Cerebellar nuclear complex (tissue), 1 donor: ENCODE data around the gene MAP2K5.
A peak's percentile ranks its signal among the peaks of the same experiment; 100 is the strongest.

Source experiments
- DNase-seq, 2 experiments: peaks; one replicate each; lab custom pipeline; 2025; lab: John Stamatoyannopoulos, UW

MAP2K5 gene

GRCh38 chr15:67542420-67543347 is at the start of gene MAP2K5:
Gene MAP2K5 (plus strand): TSS chr15:67542703. CDS start chr15:67543336, 633 bp downstream.
- DNase-seq = peak in 1 of 2 experiments; percentile 55

GRCh38 chr15:67495585-67495984 is 46.9 kb upstream of the MAP2K5 start:
- DNase-seq = no peak

- no peak for DNase-seq
Measured at GRCh38 chr15:67501177-67501835, 41.2 kb upstream of the MAP2K5 start.

GRCh38 chr15:67501836-67502461 is 40.6 kb upstream of the MAP2K5 start:
- peak in 1 of 2 experiments; percentile 23 for DNase-seq

GRCh38 chr15:67504056-67504455 is 38.4 kb upstream of the MAP2K5 start:
- no peak for DNase-seq

- DNase-seq = no peak
Measured at GRCh38 chr15:67504796-67505195, 37.7 kb upstream of the MAP2K5 start.

- DNase-seq = no peak
Measured at GRCh38 chr15:67505675-67506572, 36.6 kb upstream of the MAP2K5 start.

- no peak for DNase-seq
Measured at GRCh38 chr15:67506775-67507747, 35.4 kb upstream of the MAP2K5 start.

GRCh38 chr15:67508407-67508806 is 34.1 kb upstream of the MAP2K5 start:
- no peak for DNase-seq

GRCh38 chr15:67509918-67510317 is 32.6 kb upstream of the MAP2K5 start:
- DNase-seq = no peak

- no peak for DNase-seq
Measured at GRCh38 chr15:67510597-67511190, 31.8 kb upstream of the MAP2K5 start.

GRCh38 chr15:67511606-67512005 is 30.9 kb upstream of the MAP2K5 start:
- DNase-seq = no peak

- DNase-seq = no peak
Measured at GRCh38 chr15:67512140-67512539, 30.4 kb upstream of the MAP2K5 start.

GRCh38 chr15:67512933-67513714 is 29.4 kb upstream of the MAP2K5 start:
- no peak for DNase-seq

- no peak for DNase-seq
Measured at GRCh38 chr15:67515090-67515489, 27.4 kb upstream of the MAP2K5 start.

GRCh38 chr15:67515557-67515956 is 26.9 kb upstream of the MAP2K5 start:
- DNase-seq = no peak

- DNase-seq = no peak
Measured at GRCh38 chr15:67520321-67521028, 22.0 kb upstream of the MAP2K5 start.

GRCh38 chr15:67521029-67521782 is 21.3 kb upstream of the MAP2K5 start, which contains the start of gene C15orf61:
Gene C15orf61 (plus strand): TSS chr15:67521131. CDS start chr15:67521249, 118 bp downstream.
- DNase-seq = peak in 1 of 2 experiments; percentile 37
